Activated CD8-positive, alpha-beta memory T cell treated with anti-CD3 and anti-CD28 coated beads, Interleukin-2, amount 50 U/mL, for 4 hours (primary cell): Measurements from ENCODE around the gene NFKBIE.

Experiments
- DNase-seq: peaks from one replicate; pipeline ENCODE4 v3.0.0-alpha.2; 2020

NFKBIE gene

DNA sequence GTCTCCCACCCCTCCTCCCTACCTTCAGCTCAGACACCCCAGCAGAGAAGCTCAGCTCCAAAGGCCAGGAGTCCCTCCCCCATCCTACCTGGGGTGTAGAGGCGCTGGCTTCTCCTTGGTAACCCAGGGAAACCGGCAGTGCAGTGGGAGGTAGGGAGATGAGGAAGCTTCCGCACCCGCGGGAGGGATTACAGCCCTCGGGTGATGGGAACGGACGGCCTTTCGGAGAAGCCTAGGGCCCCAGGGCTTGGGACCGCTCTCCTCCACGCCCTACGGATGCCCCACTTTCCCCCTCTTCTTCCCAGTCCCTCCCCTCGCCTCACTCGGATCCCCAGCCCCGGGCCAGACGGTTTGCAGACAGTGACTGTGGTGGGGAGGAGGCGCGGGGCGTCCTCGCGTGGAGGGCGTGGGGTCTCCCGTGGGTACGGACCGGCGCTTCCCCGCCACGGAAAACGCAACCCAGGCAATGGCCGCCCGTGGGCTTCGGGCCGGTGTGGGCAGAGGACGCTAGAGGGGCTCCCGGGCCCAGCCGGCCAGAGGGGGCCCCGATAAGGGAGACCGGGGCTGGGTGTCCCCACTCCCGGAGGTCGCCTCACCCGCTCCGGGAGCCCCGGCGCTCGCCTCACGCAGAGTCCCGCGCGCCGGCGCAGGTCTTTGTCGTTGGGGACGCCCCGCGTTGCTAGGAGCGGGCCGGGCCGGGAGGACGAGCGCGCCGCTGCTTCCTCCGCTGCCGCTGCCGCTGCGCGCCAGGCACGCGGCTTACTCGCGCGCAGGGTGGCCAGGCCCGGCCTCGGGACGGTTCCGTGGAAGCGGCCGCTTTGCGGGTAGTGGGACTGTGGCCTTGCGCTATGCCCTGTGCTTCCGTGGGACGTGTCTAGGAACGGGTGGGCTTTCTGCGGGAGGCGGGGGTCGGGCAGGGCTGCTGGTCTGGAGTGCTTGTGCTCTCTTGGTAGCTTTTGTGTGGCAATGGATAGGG is 32.0 kb upstream of the NFKBIE start:
- peak; percentile 55 for DNase-seq

DNA sequence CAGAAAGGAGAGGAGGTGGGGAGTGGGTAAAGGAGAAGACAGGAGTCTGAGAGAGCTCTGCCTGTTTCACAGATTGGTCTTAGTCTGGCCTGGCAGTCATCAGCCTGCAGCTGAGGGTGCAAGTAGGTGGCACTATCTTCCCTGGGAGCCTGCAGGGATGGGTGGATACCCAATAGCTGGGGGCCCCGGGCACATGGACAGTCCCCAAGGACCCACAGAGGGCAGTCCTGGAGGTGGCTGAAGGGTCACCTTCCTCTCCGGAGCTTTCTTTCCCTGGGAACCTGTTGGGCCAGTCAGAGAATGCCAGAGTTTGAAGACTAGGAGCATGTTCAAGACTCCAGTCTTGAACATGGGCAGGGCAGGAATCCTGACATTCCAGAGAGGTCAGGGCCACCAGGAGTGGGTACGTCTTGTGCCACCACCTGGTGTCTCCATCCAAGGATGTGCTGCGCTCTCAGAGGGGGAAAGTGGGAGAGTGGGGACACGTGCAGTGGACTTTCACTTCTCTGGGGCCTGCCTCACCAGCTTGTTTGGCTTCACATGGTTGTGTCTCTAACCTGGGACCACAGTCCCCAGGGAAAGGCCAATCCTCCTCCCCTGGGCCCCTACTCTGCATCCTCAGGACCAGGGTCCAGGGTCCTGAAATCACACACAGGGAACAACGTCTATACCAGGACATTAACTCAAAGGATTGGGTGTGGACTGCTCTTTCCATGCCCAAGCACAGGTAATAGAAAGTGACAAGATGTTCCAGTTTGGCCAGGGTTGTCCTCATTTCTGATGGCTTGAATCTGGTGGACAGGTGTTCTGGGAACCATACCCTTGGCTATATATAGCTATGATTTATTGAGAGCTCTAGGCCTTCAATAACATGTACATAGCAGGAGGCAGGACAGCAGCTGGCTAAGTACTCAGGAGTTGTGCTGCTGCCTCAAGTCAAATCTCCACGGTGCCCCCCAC is 29.8 kb upstream of the NFKBIE start:
- DNase-seq = no peak

DNA sequence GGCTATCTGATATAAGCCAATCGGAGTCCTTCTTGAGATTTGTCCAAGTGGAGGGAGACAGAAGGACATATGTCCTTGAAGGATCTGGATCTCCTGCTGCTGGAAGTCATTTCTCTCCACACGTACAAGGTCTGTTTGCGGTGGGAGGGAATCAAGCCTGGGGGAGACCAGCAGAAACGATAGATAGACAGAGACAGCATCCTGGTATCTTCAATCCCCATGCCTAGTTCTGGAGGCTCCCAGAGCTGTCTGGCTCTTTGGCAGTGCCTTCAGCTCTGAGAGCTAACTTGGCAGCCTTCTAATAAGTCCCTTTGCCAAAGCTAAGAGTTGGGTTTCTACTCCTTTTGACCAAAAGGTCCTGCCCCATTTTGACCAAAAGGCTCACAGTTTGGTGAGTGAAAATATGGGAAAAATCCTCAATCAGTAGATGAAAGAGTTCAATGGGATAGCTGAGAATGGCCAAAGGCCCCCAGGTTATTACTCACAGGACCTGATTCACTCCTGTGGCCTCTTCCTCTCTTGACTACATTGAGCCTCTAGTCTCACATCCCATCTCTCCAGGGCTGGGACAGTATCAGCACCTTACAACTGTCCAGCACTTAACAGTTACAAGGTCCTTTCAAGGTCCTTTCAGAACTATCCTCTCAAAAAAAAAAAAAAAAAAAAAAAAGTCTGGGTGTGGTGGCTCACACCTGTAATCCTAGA is 27.5 kb upstream of the NFKBIE start:
- no peak for DNase-seq

DNA sequence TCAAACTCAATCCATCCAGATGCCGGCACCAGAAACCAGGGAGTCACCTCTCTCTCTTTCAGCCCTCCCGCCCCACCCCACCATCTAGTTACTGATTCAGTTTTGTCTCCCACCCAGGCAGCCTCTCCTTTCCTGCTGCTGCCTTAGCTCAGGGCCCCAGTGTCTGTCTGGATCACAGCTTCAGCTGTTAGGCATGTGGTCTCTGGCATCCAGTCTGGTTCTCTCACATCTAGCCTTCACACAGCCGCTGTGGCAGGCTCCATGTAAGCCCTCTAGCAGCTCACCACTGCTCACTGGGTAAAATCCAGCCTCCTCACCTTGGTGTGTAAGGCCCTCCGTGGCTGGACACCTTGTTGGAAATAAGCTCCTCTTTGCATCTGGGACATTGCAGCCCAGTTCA is 26.5 kb upstream of the NFKBIE start:
- no peak for DNase-seq

GRCh38 chr6:44289726-44290260 is 24.4 kb upstream of the NFKBIE start:
- no peak for DNase-seq

GRCh38 chr6:44286747-44287146 is 21.4 kb upstream of the NFKBIE start:
- DNase-seq = no peak

GRCh38 chr6:44286285-44286565 is 20.9 kb upstream of the NFKBIE start:
- DNase-seq = no peak

- no peak for DNase-seq
Measured at GRCh38 chr6:44285552-44286284, 20.4 kb upstream of the NFKBIE start.

- DNase-seq = no peak
Measured at GRCh38 chr6:44284867-44285266, 19.5 kb upstream of the NFKBIE start.

GRCh38 chr6:44284121-44284520 is 18.8 kb upstream of the NFKBIE start:
- no peak for DNase-seq

- DNase-seq = no peak
Measured at GRCh38 chr6:44278774-44279697, 13.7 kb upstream of the NFKBIE start.

DNA sequence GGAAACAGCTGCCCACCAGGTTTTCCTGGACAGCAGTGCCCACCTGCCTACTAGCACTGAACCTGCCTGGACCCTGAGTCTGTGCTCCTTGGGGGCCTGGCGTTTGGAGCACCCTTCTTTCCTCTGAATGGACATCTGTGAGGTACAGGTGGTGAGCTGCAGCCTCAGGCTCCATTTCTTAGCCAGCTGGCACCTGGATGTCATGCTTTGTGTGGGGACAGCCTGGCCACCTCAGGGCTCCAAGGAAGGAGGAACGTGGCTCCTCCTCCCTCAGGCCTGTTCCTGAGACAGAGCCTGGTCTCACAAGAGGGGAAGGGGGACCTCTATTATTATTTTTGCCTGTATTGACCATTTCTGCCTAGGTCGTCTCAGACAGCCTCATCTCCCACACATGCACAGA is 13.0 kb upstream of the NFKBIE start:
- no peak for DNase-seq

- DNase-seq = no peak
Measured at GRCh38 chr6:44277763-44278162, 12.4 kb upstream of the NFKBIE start.

DNA sequence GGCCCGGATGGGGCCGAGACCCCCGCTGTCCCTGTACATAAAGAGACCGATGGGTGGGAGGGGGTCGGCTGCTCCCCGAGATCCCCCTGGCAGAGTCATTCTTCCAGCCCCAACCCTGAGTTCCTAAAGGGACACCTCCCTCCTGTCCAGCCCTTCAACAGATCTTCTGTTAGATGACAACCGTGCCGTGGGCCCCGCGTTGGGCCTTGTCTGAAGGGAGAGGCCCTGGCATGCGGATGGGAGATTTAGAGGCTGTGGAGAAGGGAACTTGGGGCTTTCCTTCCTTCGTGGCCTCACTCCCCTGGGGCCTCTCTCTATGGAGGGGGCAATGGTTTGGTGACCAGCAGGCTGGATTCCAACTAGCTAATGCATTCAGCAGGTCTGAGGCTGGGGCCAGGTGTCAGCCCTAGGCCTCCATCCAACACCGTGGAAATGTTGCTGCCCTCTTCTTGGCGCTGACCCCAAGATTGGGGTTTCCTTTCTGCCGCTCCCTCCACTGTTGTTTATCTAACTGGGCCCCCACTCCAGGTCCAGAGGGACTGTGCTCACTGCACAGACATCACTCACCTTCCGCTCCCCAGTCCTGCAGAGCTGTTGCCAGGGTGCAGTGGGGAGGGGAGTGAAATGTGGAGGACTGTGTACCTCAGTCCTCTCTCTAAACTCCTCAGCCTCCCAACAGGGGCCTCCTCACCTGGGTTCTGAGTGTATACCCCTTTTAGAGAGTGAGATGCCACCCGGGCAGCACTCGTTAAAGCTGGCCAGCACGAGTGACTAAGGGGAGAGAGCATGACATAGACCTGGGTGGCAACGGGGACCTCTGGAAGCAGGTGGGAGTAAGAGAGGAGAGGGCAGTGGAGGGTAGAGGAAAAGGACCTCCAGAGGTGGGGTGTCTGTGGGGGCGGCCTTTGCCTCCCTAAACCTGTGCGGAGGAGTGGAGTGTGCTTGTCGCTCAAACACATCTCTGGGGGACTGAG is 11.6 kb upstream of the NFKBIE start:
- DNase-seq = no peak

- no peak for DNase-seq
Measured at GRCh38 chr6:44275749-44276648, 10.6 kb upstream of the NFKBIE start.

- no peak for DNase-seq
Measured at GRCh38 chr6:44275271-44275748, 10.0 kb upstream of the NFKBIE start.

GRCh38 chr6:44273617-44274016 is 8.3 kb upstream of the NFKBIE start:
- no peak for DNase-seq

DNA sequence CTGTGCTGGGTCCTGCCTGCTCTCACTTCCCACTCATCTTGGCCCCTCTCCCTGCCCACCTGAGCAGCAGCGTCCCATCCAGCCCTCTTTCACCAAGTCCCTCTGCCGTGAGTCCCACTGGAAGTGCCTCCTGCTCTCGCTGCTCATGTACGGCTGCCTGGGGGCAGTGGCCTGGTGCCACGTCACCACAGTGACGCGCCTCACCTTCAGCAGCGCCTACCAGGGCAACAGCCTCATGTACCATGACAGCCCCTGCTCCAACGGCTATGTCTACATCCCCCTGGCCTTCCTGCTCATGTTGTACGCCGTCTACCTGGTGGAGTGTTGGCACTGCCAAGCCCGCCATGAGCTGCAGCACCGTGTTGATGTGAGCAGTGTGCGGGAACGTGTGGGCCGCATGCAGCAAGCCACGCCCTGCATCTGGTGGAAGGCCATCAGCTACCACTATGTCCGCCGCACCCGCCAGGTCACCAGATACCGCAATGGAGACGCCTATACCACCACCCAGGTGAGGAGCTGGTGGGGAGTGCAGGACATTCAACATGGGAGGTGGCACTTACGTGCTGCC is 7.7 kb upstream of the NFKBIE start:
- DNase-seq = no peak
